Astrocyte (in vitro differentiated cells and primary cell): ENCODE measurements around the gene CBFB. TPM values are rescaled to one million over a fixed set of nuclear protein-coding genes. Genes with fewer than 3 reads are reported as not detected.

Source experiments
- DNase-seq: peaks from one replicate; pipeline ENCODE4 v3.0.0-alpha.2; 2010; ENCODE audit warnings: low read depth
- FAIRE-seq: peaks from 2 replicates; lab custom pipeline; 2011; peaks lifted over from hg19 to GRCh38; lab: Jason Lieb, UNC
- H2AFZ ChIP-seq: 2 replicates; pipeline ENCODE4 v1.6.0; 2012; ENCODE audit warnings: low read depth, low read length, inconsistent platforms
- H3K27ac ChIP-seq: 2 replicates; pipeline ENCODE4 v1.5.1; 2011; ENCODE audit warnings: low read depth, low read length, inconsistent platforms
- H3K27me3 ChIP-seq: 2 replicates; pipeline ENCODE4 v1.6.0; 2011; ENCODE audit warnings: low read length, inconsistent platforms; ENCODE audit not compliant: insufficient read depth
- H3K36me3 ChIP-seq: 2 replicates; pipeline ENCODE4 v1.5.1; 2011; ENCODE audit warnings: low read length, inconsistent platforms; ENCODE audit not compliant: insufficient read depth
- H3K4me1 ChIP-seq: 2 replicates; pipeline ENCODE4 v1.5.1; 2011; ENCODE audit warnings: low read length, inconsistent platforms; ENCODE audit not compliant: insufficient read depth
- H3K4me2 ChIP-seq: 2 replicates; pipeline ENCODE4 v1.6.0; 2012; ENCODE audit warnings: low read length, inconsistent platforms
- H3K4me3 ChIP-seq: 2 replicates; pipeline ENCODE4 v1.5.1; 2011; ENCODE audit warnings: low read depth, mild to moderate bottlenecking, low read length, inconsistent platforms; ENCODE audit not compliant: insufficient read depth
- H3K79me2 ChIP-seq: 2 replicates; pipeline ENCODE4 v1.6.0; 2012; ENCODE audit warnings: mild to moderate bottlenecking, low read length, inconsistent platforms; ENCODE audit not compliant: insufficient read depth
- H3K9ac ChIP-seq: 2 replicates; pipeline ENCODE4 v1.6.0; 2012; ENCODE audit warnings: mild to moderate bottlenecking, low read length, inconsistent platforms
- H3K9me3 ChIP-seq: 2 replicates; pipeline ENCODE4 v1.5.1; 2012; ENCODE audit warnings: low read depth, mild to moderate bottlenecking, low read length, inconsistent platforms; ENCODE audit not compliant: insufficient read depth
- H4K20me1 ChIP-seq: 2 replicates; pipeline ENCODE4 v1.6.0; 2012; ENCODE audit warnings: low read length, inconsistent platforms; ENCODE audit not compliant: insufficient read depth
- H3K27ac Mint-ChIP-seq: one replicate; pipeline ENCODE4 v1.8.0; 2021; ENCODE audit warnings: mild to moderate bottlenecking, mixed read lengths; ENCODE audit not compliant: unreplicated experiment
- H3K27me3 Mint-ChIP-seq: one replicate; pipeline ENCODE4 v1.8.0; 2021; ENCODE audit warnings: low read depth, mixed read lengths; ENCODE audit not compliant: unreplicated experiment
- H3K36me3 Mint-ChIP-seq: one replicate; pipeline ENCODE4 v1.8.0; 2021; ENCODE audit warnings: low read depth, mixed read lengths; ENCODE audit not compliant: unreplicated experiment
- H3K4me1 Mint-ChIP-seq: one replicate; pipeline ENCODE4 v1.8.0; 2021; ENCODE audit warnings: low read depth, mixed read lengths; ENCODE audit not compliant: unreplicated experiment
- H3K4me3 Mint-ChIP-seq: one replicate; pipeline ENCODE4 v1.8.0; 2021; ENCODE audit warnings: mild to moderate bottlenecking, moderate library complexity, mixed read lengths; ENCODE audit not compliant: unreplicated experiment
- H3K9me3 Mint-ChIP-seq: one replicate; pipeline ENCODE4 v1.8.0; 2021; ENCODE audit warnings: mild to moderate bottlenecking, mixed read lengths; ENCODE audit not compliant: unreplicated experiment
- EZH2 ChIP-seq: IDR thresholded peaks from 2 replicates; pipeline ENCODE4 v1.6.1; 2012; ENCODE audit warnings: mild to moderate bottlenecking, low read length, inconsistent platforms; ENCODE audit not compliant: insufficient read depth
- total RNA-seq: library from RNA; stranded (reverse); gene quantifications from 2 replicates; pipeline ENCODE4 v1.2.1, GENCODE V29; 2021
- TF ChIP-seq, protein P1 (sequence below): IDR thresholded peaks from 2 replicates; pipeline ENCODE4 v1.5.1; 2011; ENCODE audit warnings: low read depth, mild to moderate bottlenecking, inconsistent platforms, low read length, moderate library complexity; ENCODE audit not compliant: insufficient read depth

Gene CBFB
- total RNA-seq, 1 donor from 2014 or later = 104 TPM

DNA sequence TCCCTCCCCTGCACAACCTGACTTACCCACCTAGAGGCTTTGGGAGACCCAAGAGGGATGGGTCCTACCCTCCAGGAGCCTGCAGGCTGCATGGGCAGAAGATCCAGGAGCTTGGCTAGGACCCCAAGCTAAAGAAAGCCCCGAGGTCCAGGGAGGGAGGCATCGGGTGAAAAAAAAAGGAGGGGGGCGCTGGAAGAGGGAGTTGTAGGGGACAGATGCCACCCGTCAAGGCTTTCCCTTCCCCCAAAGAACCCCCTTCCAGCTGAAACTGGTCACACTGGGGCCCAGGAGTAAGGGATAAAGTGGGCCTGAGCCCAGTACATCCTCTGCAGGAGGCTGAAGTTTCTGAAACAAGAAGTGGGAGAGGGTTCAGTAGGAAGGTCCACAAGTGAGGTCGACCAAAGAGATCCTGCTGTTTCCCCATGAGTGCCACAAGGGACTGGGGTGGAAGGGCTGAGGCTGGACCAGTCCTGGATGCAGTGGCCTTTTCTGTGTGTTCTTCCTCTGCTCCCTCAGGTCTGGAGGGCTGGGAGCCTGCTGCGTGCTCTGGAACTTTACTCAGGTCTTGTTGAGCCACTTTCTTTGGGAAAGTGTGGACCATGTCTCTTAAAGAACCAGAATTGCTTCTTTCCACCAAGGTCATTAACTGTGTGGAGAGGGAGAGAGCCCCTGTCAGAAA lies 14.2 kb upstream of the CBFB start:
- H3K27ac ChIP-seq = no peak overlapping the region
- peak overlapping the region; percentile 45 for H3K4me3 ChIP-seq
- no peaks in the 10 kb centered on the region for H3K36me3 ChIP-seq
- peak overlapping the region; percentile 75 for H2AFZ ChIP-seq
- TF ChIP-seq EZH2 = no peak
- TF ChIP-seq, protein P1, sequence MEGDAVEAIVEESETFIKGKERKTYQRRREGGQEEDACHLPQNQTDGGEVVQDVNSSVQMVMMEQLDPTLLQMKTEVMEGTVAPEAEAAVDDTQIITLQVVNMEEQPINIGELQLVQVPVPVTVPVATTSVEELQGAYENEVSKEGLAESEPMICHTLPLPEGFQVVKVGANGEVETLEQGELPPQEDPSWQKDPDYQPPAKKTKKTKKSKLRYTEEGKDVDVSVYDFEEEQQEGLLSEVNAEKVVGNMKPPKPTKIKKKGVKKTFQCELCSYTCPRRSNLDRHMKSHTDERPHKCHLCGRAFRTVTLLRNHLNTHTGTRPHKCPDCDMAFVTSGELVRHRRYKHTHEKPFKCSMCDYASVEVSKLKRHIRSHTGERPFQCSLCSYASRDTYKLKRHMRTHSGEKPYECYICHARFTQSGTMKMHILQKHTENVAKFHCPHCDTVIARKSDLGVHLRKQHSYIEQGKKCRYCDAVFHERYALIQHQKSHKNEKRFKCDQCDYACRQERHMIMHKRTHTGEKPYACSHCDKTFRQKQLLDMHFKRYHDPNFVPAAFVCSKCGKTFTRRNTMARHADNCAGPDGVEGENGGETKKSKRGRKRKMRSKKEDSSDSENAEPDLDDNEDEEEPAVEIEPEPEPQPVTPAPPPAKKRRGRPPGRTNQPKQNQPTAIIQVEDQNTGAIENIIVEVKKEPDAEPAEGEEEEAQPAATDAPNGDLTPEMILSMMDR = no peak
- no peaks in the 10 kb centered on the region for H3K79me2 ChIP-seq
- peak overlapping the region; percentile 83 for H3K4me2 ChIP-seq
- H3K27me3 ChIP-seq = peaks cover 3% of the 10 kb centered on the region
- H3K36me3 Mint-ChIP-seq = peaks cover 4% of the 10 kb centered on the region
- H3K27me3 Mint-ChIP-seq = peaks cover 33% of the 10 kb centered on the region
- DNase-seq = no peak
- peaks cover 2% of the 10 kb centered on the region for H3K9me3 Mint-ChIP-seq
- H3K9ac ChIP-seq = peak overlapping the region; percentile 45
- H3K4me1 Mint-ChIP-seq = peaks cover 3% of the 10 kb centered on the region
- no peaks in the 10 kb centered on the region for H4K20me1 ChIP-seq
- H3K9me3 ChIP-seq = no peaks in the 10 kb centered on the region
- no peak overlapping the region for H3K4me3 Mint-ChIP-seq
- peaks cover 14% of the 10 kb centered on the region for H3K4me1 ChIP-seq
- no peak overlapping the region for H3K27ac Mint-ChIP-seq
- FAIRE-seq = no peak

DNA sequence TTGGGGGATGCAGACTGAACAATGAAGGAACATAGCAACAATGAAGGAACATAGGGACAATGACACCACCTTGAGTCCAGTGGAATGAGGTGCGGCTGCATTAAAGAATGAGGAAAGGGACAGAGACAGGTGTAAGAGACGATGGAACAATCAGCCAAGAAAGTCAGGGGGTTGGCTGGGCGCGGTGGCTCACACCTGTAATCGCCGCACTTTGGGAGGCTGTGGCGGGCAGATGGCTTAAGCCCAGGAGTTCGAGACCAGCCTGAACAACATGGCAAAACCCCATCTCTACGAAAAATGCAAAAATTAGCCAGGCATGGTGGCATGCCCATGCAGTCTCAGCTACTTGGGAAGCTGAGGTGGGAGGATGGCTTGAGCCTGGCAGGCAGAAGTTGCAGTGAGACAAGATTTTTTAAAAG lies 13.6 kb upstream of the CBFB start:
- Histone ChIP-seq H3K27me3 (peaks cover 3% of the 10 kb centered on the region), H3K79me2 (no peaks in the 10 kb centered on the region), H3K4me3 (no peak overlapping the region), H4K20me1 (no peaks in the 10 kb centered on the region), H3K9ac (no peak overlapping the region), H3K36me3 (no peaks in the 10 kb centered on the region), H3K4me2 (no peak overlapping the region), H3K9me3 (no peaks in the 10 kb centered on the region), H2AFZ (no peak overlapping the region), H3K4me1 (peaks cover 14% of the 10 kb centered on the region), H3K27ac (no peak overlapping the region)
- peaks cover 4% of the 10 kb centered on the region for H3K36me3 Mint-ChIP-seq
- no peak overlapping the region for H3K27ac Mint-ChIP-seq
- DNase-seq (no peak), FAIRE-seq (peak; percentile 20)
- TF ChIP-seq EZH2 = no peak
- TF ChIP-seq, protein P1 = no peak
- H3K9me3 Mint-ChIP-seq = peaks cover 2% of the 10 kb centered on the region
- H3K4me3 Mint-ChIP-seq = no peak overlapping the region
- peaks cover 3% of the 10 kb centered on the region for H3K4me1 Mint-ChIP-seq
- peaks cover 32% of the 10 kb centered on the region for H3K27me3 Mint-ChIP-seq

DNA sequence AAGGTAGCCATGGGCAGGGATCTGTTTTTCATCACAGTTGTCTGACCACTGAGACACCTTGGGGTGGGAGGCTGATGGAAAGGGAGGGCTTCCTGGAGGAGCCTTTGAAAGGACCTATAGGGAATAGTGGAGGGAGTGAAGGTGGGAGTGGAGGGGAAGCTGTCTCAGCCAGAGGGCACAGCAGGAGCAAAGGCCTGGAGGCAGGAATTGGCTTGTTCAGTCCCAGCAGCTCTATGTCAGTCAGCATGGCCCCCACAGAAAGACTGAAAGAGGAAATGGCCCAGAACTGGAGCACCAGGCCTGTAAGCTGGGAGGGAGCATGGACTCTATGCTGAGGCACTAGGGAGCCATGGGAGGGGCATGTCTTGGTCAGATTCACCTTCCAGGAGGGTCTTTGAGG lies 12.8 kb upstream of the CBFB start:
- no peak overlapping the region for H3K27ac ChIP-seq
- no peak overlapping the region for H2AFZ ChIP-seq
- Mint-ChIP-seq H3K4me3 (no peak overlapping the region), H3K27ac (no peak overlapping the region), H3K4me1 (peaks cover 4% of the 10 kb centered on the region), H3K36me3 (peaks cover 4% of the 10 kb centered on the region), H3K9me3 (peaks cover 2% of the 10 kb centered on the region), H3K27me3 (peaks cover 25% of the 10 kb centered on the region)
- TF ChIP-seq EZH2 = no peak
- TF ChIP-seq, protein P1 = no peak
- H3K4me2 ChIP-seq = no peak overlapping the region
- FAIRE-seq = no peak
- H3K9ac ChIP-seq = no peak overlapping the region
- H3K36me3 ChIP-seq = no peaks in the 10 kb centered on the region
- no peaks in the 10 kb centered on the region for H4K20me1 ChIP-seq
- no peaks in the 10 kb centered on the region for H3K9me3 ChIP-seq
- H3K27me3 ChIP-seq = peaks cover 3% of the 10 kb centered on the region
- H3K4me3 ChIP-seq = no peak overlapping the region
- H3K79me2 ChIP-seq = no peaks in the 10 kb centered on the region
- peaks cover 14% of the 10 kb centered on the region for H3K4me1 ChIP-seq
- DNase-seq = no peak
